SW480 (cell line): ENCODE data around the gene TRIM23.

ENCODE experiments used
- DNase-seq: peaks from one replicate; pipeline ENCODE4 v3.0.0-alpha.2; 2016; ENCODE audit warnings: low spot score

TRIM23 gene

GRCh38 chr5:65563777-65564176 is 60.4 kb downstream of the TRIM23 start:
- DNase-seq = peak; percentile 21

GRCh38 chr5:65562731-65563701 is 61.1 kb downstream of the TRIM23 start, which contains the start of the genes CENPK and PPWD1:
TSS of gene CENPK (minus strand) at chr5:65563168. CDS start at chr5:65554907, 8,261 bp downstream.
TSS of gene PPWD1 (plus strand) at chr5:65563296. CDS start at chr5:65563311, 15 bp downstream.
- DNase-seq = peak; percentile 93

- DNase-seq = no peak
These were observed 67.4 kb downstream of the TRIM23 start for GRCh38 chr5:65556718-65557117.

- DNase-seq = no peak
These were observed 68.0 kb downstream of the TRIM23 start for GRCh38 chr5:65556181-65556580.

GRCh38 chr5:65555287-65555686 is 68.8 kb downstream of the TRIM23 start:
- DNase-seq = no peak

GRCh38 chr5:65553941-65554340 is 70.2 kb downstream of the TRIM23 start:
- DNase-seq = no peak

- DNase-seq = no peak
These were observed 75.9 kb downstream of the TRIM23 start for GRCh38 chr5:65548281-65548680.

- DNase-seq = no peak
These were observed 78.0 kb downstream of the TRIM23 start for GRCh38 chr5:65546141-65546540.

- DNase-seq = no peak
These were observed 79.7 kb downstream of the TRIM23 start for GRCh38 chr5:65544473-65544872.

GRCh38 chr5:65539827-65540226 is 84.3 kb downstream of the TRIM23 start:
- no peak for DNase-seq
